ENCODE results near the gene CAP1. TPM values are rescaled to one million over a fixed set of nuclear protein-coding genes. Genes with fewer than 3 reads are reported as not detected.

CAP1 gene
- total and polyA plus RNA-seq, 7 donors, result 33.7 to 116 (median 61.4) TPM

- Histone ChIP-seq H3K4me3 (no peak overlapping the region), H3K27ac (no peak overlapping the region), H3K4me1 (no peaks in the 10 kb centered on the region), H3K27me3 (ENCODE audit: insufficient read depth in 3 of 3, low read length in 2 of 3) (peaks cover 0 to 25% (median 2%) of the 10 kb centered on the region in 3 donors), H3K36me3 (ENCODE audit: insufficient read depth in 1 of 2, low read depth in 1 of 2) (no peaks in the 10 kb centered on the region), H3K9me3 (peaks cover 9% of the 10 kb centered on the region)
- WGBS, 3 donors, result 85 to 91% (median 89%) methylated on average over 3 of the region's 3 CpGs
- DNase-seq (no peak), ATAC-seq (no peak)
- intact Hi-C loops (cut with DNase I), result no loop called here
- TF ChIP-seq CTCF (IDR thresholded peaks at IDR 0.05), result no peak
These were observed 73.9 kb downstream of the CAP1 start for GRCh38 chr1:40114400-40114799.

GRCh38 chr1:40120128-40120527 lies 79.6 kb downstream of the CAP1 start:
- Histone ChIP-seq H3K4me1 (no peaks in the 10 kb centered on the region), H3K27ac (no peak overlapping the region), H3K27me3 (ENCODE audit: insufficient read depth in 3 of 3, low read length in 2 of 3) (peaks cover 0 to 10% (median 0%) of the 10 kb centered on the region in 3 donors), H3K9me3 (no peaks in the 10 kb centered on the region), H3K4me3 (no peak overlapping the region), H3K36me3 (ENCODE audit: insufficient read depth in 1 of 2, low read depth in 1 of 2) (no peaks in the 10 kb centered on the region)
- intact Hi-C loops (cut with DNase I), result no loop called here
- ATAC-seq (no peak), DNase-seq (no peak)
- 80 to 86% (median 84%) methylated on average over 7 of the region's 7 CpGs for WGBS, 3 donors
- no peak for TF ChIP-seq CTCF (IDR thresholded peaks at IDR 0.05)

Other genes starting within 250 kb of the CAP1 start
- gene TRIT1, start 157.2 kb upstream of the CAP1 start, total RNA-seq, result 10 to 100 TPM in 2 of 4 donors, 1 to 10 TPM in 2; 6.4 to 13.7 (median 10.2) TPM
- gene TRIT1, start 157.2 kb upstream of the CAP1 start, polyA plus RNA-seq, result 10 to 100 TPM in 2 of 3 donors, 1 to 10 TPM in 1; 9.7 to 26.2 (median 13.6) TPM
- 1 to 10 TPM in 2 of 4 donors, under 1 TPM in 2; 0.19 to 1.7 (median 0.60) TPM for gene MYCL, start 138.8 kb upstream of the CAP1 start, total RNA-seq
- gene MYCL, start 138.8 kb upstream of the CAP1 start, polyA plus RNA-seq, result under 1 TPM; 0.10 to 0.27 (median 0.12) TPM
- gene MFSD2A, start 85.6 kb upstream of the CAP1 start, total RNA-seq, result under 1 TPM; 0.12 to 0.58 (median 0.47) TPM
- gene MFSD2A, start 85.6 kb upstream of the CAP1 start, polyA plus RNA-seq, result 1 to 10 TPM in 1 of 3 donors, under 1 TPM in 2; 0.35 to 2.1 (median 0.92) TPM
- 10 to 100 TPM; 14.9 to 20.8 (median 19.1) TPM for gene PPT1, start 56.5 kb downstream of the CAP1 start, total RNA-seq
- 10 to 100 TPM; 13.4 to 21.8 (median 17.4) TPM for gene PPT1, start 56.5 kb downstream of the CAP1 start, polyA plus RNA-seq
- 10 to 100 TPM; 10.2 to 16.4 (median 11.2) TPM for gene RLF, start 120.7 kb downstream of the CAP1 start, total RNA-seq
- 10 to 100 TPM in 1 of 3 donors, 1 to 10 TPM in 2; 4.5 to 13.9 (median 4.9) TPM for gene RLF, start 120.7 kb downstream of the CAP1 start, polyA plus RNA-seq
- gene TMCO2, start 207.2 kb downstream of the CAP1 start, total RNA-seq, result not detected
- under 1 TPM in 1 of 3 donors, not detected in 2; 0.19 TPM for gene TMCO2, start 207.2 kb downstream of the CAP1 start, polyA plus RNA-seq
- gene ZMPSTE24, start 217.5 kb downstream of the CAP1 start, total RNA-seq, result 10 to 100 TPM; 12.7 to 26.1 (median 18.9) TPM
- gene ZMPSTE24, start 217.5 kb downstream of the CAP1 start, polyA plus RNA-seq, result 10 to 100 TPM; 22.2 to 60.2 (median 33.8) TPM

Measured in psoas muscle (tissue), 8 donors.